B cell (primary cell): ENCODE data around the gene DRC7.

ENCODE experiments used
- EZH2 ChIP-seq: IDR thresholded peaks from 2 replicates; pipeline ENCODE4 v1.6.1; 2012; ENCODE audit warnings: borderline replicate concordance, low read depth, mild to moderate bottlenecking, moderate library complexity, low read length; ENCODE audit not compliant: insufficient read depth, poor library complexity, severe bottlenecking
- TF ChIP-seq, protein P1 (sequence below): fragments of 200-600 bp; IDR thresholded peaks from one replicate; pipeline ENCODE4 v1.8.0; 2022; ENCODE audit warnings: antibody characterized with exemption, mild to moderate bottlenecking

DNA sequence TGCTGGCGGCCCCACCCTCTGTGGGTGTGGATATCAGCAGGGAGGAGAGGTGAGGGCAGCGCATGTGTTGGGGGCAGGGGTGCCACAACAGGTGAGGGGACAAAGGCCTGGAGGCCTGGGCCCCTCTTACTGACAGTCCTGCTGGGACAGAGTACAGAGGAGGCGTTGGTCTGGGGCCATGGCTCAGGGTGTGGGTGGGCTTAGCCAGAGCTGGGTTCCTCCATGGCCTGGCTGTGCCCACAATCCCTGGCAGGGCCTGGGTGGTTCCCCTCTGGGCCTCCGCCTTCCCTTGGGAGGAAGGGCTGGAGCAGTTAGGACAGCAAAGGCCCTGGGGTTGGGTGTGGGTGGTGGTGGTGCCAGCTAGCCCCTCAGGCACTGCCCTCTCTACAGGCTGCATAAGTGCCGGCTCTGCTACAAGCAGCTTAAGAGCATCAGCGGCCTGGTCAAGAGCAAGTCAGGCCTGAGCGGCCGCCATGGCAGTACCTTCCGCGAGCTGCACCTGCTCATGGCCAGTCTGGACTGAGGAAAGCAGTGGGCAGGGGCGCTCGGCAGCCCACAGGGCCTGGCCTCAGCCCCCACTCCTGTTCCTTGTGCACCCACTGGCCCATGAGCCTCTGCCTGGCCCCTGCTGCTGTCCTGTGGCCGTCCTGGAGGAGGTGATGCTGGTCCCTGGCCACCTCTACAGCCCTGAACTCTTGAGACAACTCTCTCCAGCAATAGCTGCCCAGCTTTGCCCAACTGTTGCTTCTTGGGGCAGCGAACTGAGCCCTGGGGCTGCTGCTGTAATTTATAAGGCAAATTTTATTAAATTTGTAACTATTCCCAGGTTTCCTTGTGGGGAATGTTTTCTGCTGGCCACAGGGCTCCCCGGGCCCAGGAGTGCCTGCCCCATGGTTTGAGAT, 62.1 kb downstream of the DRC7 start:
- TF ChIP-seq EZH2, result no peak
- TF ChIP-seq, protein P1, sequence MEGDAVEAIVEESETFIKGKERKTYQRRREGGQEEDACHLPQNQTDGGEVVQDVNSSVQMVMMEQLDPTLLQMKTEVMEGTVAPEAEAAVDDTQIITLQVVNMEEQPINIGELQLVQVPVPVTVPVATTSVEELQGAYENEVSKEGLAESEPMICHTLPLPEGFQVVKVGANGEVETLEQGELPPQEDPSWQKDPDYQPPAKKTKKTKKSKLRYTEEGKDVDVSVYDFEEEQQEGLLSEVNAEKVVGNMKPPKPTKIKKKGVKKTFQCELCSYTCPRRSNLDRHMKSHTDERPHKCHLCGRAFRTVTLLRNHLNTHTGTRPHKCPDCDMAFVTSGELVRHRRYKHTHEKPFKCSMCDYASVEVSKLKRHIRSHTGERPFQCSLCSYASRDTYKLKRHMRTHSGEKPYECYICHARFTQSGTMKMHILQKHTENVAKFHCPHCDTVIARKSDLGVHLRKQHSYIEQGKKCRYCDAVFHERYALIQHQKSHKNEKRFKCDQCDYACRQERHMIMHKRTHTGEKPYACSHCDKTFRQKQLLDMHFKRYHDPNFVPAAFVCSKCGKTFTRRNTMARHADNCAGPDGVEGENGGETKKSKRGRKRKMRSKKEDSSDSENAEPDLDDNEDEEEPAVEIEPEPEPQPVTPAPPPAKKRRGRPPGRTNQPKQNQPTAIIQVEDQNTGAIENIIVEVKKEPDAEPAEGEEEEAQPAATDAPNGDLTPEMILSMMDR, result no peak
